ENCODE results near the gene ABLIM1. TPM values are rescaled to one million over a fixed set of nuclear protein-coding genes. Genes with fewer than 3 reads are reported as not detected.

The ABLIM1 gene
- total and polyA plus RNA-seq, 8 donors: 52.7 to 195 (median 65.5) TPM

DNA sequence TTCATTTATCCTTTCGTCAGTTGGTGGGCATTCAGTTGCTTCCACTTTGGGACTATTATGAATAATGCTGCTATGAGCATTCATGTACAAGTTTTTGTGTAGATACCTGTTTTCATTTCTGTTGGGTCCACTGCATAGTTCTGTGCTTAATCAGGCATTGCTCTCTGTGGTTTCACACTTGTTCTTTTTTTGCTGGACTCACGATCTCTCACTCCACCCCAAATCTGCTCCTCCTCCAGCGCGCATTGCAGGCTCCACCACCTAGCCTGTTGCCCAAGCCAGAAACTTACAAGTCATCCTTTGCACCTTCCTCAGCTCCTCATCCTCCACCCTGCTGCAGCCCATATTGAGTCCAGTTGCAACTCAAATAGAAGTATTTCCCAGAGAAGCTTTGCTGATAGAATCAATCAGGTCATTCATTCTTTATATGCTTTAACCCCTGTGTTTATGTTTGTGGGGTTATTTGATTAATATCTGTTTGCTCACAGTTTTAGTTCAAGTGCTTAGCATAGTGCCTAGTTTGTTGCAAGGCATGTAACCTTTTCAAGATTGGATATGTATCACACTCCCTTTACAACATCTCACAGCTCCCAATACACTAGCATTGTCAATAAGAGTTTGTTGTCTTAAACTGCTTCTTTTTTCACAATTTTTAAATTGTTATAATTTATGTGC, 237.1 kb downstream of the ABLIM1 start:
- H3K4me3 ChIP-seq: no peak overlapping the region
- intact Hi-C loops (cut with DNase I): no loop called here
- no peak overlapping the region for H3K27ac ChIP-seq
- H3K27me3 ChIP-seq: no peaks in the 10 kb centered on the region
- peak in 1 of 4 donors; percentile 25 for DNase-seq
- H3K4me1 ChIP-seq: no peaks in the 10 kb centered on the region
- H3K36me3 ChIP-seq: no peaks in the 10 kb centered on the region
- ATAC-seq: no peak
- H3K9me3 ChIP-seq: no peaks in the 10 kb centered on the region
- no peak for TF ChIP-seq CTCF (IDR thresholded peaks at IDR 0.05)

GRCh38 chr10:114418109-114418508, 240.0 kb downstream of the ABLIM1 start:
- DNase-seq: no peak
- Histone ChIP-seq H3K4me1 (peaks cover 5 to 6% of the 10 kb centered on the region in 2 donors), H3K36me3 (no peaks in the 10 kb centered on the region), H3K9me3 (no peaks in the 10 kb centered on the region), H3K4me3 (no peak overlapping the region), H3K27me3 (no peaks in the 10 kb centered on the region), H3K27ac (no peak overlapping the region)
- intact Hi-C loops (cut with DNase I): no loop called here
- no peak for TF ChIP-seq CTCF (IDR thresholded peaks at IDR 0.05)
- no peak for ATAC-seq

GRCh38 chr10:114412907-114413797, 244.9 kb downstream of the ABLIM1 start:
- peak; percentile 99 for ATAC-seq
- no peak overlapping the region for H3K4me3 ChIP-seq
- peak in 3 of 4 donors; percentile 63 to 83 (median 81) for DNase-seq

DNA sequence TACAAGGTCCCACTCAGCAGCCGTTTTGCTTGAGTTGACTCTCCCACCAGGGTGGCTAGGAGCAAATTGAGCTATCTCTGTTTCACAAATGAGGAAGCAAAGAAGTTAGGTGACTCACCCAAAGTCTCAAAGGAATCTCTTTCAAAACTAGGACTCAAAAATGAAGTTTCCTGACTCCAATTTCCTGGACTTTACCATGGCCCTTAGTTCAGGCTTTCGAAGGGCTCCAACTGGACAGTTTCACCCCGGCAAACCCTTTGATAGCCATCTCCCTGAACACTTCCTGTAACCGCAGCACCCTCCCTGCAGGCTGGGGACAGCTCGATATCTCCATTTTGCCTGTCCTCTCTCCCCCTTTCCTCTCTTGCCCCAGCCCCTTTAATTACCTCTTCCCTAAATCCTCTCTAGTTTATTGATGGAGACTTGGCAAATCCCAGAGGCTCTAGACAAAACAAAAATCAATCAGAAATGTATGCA, 249.1 kb downstream of the ABLIM1 start:
- intact Hi-C loops (cut with DNase I): no loop called here
- Histone ChIP-seq H3K4me3 (no peak overlapping the region), H3K9me3 (no peaks in the 10 kb centered on the region), H3K36me3 (no peaks in the 10 kb centered on the region), H3K27ac (no peak overlapping the region), H3K4me1 (peaks cover 11 to 16% of the 10 kb centered on the region in 2 donors), H3K27me3 (peaks cover 3 to 23% of the 10 kb centered on the region in 2 donors)
- ATAC-seq (no peak), DNase-seq (no peak)
- TF ChIP-seq CTCF (IDR thresholded peaks at IDR 0.05): no peak

More at GRCh38 chr10:114412907-114413797, 244.9 kb downstream of the ABLIM1 start:
- H3K27ac ChIP-seq: peak overlapping the region in 1 of 2 donors; percentile 53
- no peaks in the 10 kb centered on the region for H3K9me3 ChIP-seq
- H3K27me3 ChIP-seq: no peaks in the 10 kb centered on the region
- intact Hi-C loops (cut with DNase I): no loop called here
- H3K36me3 ChIP-seq: no peaks in the 10 kb centered on the region
- no peak for TF ChIP-seq CTCF (IDR thresholded peaks at IDR 0.05)
- H3K4me1 ChIP-seq: peaks cover 11 to 13% of the 10 kb centered on the region in 2 donors

Data from left lung (tissue), 10 donors.